HepG2 (cell line): ENCODE data around the gene DOK5. TPM values are rescaled to one million over a fixed set of nuclear protein-coding genes. Genes with fewer than 3 reads are reported as not detected.

Experiments
- ATAC-seq: fragments of 200-7000 bp; cut with Tn5 transposase; 3 replicates; pipeline ENCODE4 v1.9.1; 2020; ENCODE audit warnings: mild to moderate bottlenecking, moderate library complexity
- BruUV-seq: library from RNA; stranded (reverse); fragments of 400-500 nt; replicated peaks from 2 replicates; lab custom pipeline; 2021; lab: Mats Ljungman, UMichigan
- CTCF ChIA-PET: fragments of 300-600 bp; formaldehyde crosslinking; extraction: SDS; loops from one replicate; lab custom pipeline; 2021; ENCODE audit warnings: low total read pairs, inconsistent platforms, low intra/inter-chr PET ratio; lab: Yijun Ruan, JAX
- POLR2A ChIA-PET: fragments of 350-600 bp; sonication (Branson Sonifier 250); formaldehyde crosslinking; loops from one replicate; lab custom pipeline; 2020; ENCODE audit warnings: antibody characterized with exemption, inconsistent platforms; lab: Yijun Ruan, JAX
- DNase-seq: peaks from one replicate; pipeline ENCODE4 v3.0.0-alpha.2; 2015; ENCODE audit warnings: low spot score
- FAIRE-seq: peaks from 3 replicates; lab custom pipeline; 2011; peaks lifted over from hg19 to GRCh38; lab: Jason Lieb, UNC
- H2AFZ ChIP-seq: one replicate; pipeline ENCODE4 v1.6.1; 2011; ENCODE audit warnings: low read length, inconsistent platforms
- H3K27ac ChIP-seq: fragments of 300-600 bp; 3 replicates; pipeline ENCODE4 v1.8.0; 2011; ENCODE audit warnings: mixed run types, mild to moderate bottlenecking, mixed read lengths, low read length, inconsistent platforms; ENCODE audit not compliant: insufficient read depth; ENCODE audit errors: extremely low read length
- H3K27me3 ChIP-seq, 2 experiments: fragments of 200-600 bp in 1 of 2; 2 replicates in 1 of 2; 3 replicates in 1 of 2; pipeline versions ENCODE4 v1.6.0 to v1.8.0; 2011; ENCODE audit warnings: low read length in 2 of 2, mild to moderate bottlenecking in 2 of 2, moderate library complexity in 2 of 2, inconsistent platforms in 1 of 2; ENCODE audit not compliant: insufficient read depth in 2 of 2, control insufficient read depth in 1 of 2
- H3K36me3 ChIP-seq, 2 experiments: fragments of 200-600 bp in 1 of 2; replicated peaks in 1 of 2; 2 replicates in 1 of 2; 3 replicates in 1 of 2; pipeline versions ENCODE4 v1.5.1 to v1.8.0; 2011; ENCODE audit warnings: low read length in 2 of 2, inconsistent platforms in 1 of 2; ENCODE audit not compliant: insufficient read depth in 2 of 2, control insufficient read depth in 1 of 2
- H3K4me1 ChIP-seq: 2 replicates; pipeline ENCODE4 v1.5.1; 2012; ENCODE audit warnings: low read length, inconsistent platforms; ENCODE audit not compliant: insufficient read depth
- H3K4me2 ChIP-seq: 2 replicates; pipeline ENCODE4 v1.6.0; 2011; ENCODE audit warnings: low read depth, low read length, inconsistent platforms
- H3K4me3 ChIP-seq, 3 experiments: fragments of 200-600 bp in 1 of 3; sonication (generic), shearing (Covaris generic) in 1 of 3; replicated peaks in 1 of 3; 2 replicates each; pipeline ENCODE4 v1.5.1; 2011 to 2016; ENCODE audit warnings: low read length in 3 of 3, inconsistent platforms in 2 of 3, low read depth in 2 of 3, mild to moderate bottlenecking in 2 of 3, control low read depth in 1 of 3, mixed read lengths in 1 of 3; ENCODE audit not compliant: insufficient read depth in 1 of 3
- H3K79me2 ChIP-seq: one replicate; pipeline ENCODE4 v1.6.1; 2011; ENCODE audit warnings: low read length, inconsistent platforms; ENCODE audit not compliant: insufficient read depth
- H3K9ac ChIP-seq: 2 replicates; pipeline ENCODE4 v1.6.0; 2011; ENCODE audit warnings: mild to moderate bottlenecking, low read depth, low read length, inconsistent platforms; ENCODE audit not compliant: insufficient read depth
- H3K9me3 ChIP-seq: 2 replicates; pipeline ENCODE4 v1.5.1; 2012; ENCODE audit warnings: mild to moderate bottlenecking, low read length
- H4K20me1 ChIP-seq: 2 replicates; pipeline ENCODE4 v1.6.0; 2011; ENCODE audit warnings: inconsistent platforms, mild to moderate bottlenecking, low read length, moderate library complexity; ENCODE audit not compliant: insufficient read depth
- HES4 ChIP-seq: sonication (generic); formaldehyde crosslinking; IDR thresholded peaks from 2 replicates; pipeline ENCODE4 v1.9.0; 2021; ENCODE audit warnings: mild to moderate bottlenecking, missing genetic modification reagents, borderline replicate concordance
- HOXA3 ChIP-seq: sonication (generic); formaldehyde crosslinking; IDR thresholded peaks from 2 replicates; pipeline ENCODE4 v1.5.0; 2020; ENCODE audit warnings: missing genetic modification reagents
- KDM1A ChIP-seq: IDR thresholded peaks from 2 replicates; pipeline ENCODE4 v1.6.1; 2016; ENCODE audit warnings: missing compliant biosample characterization
- LCORL ChIP-seq, 2 experiments: fragments of 450-650 bp in 1 of 2; sonication (generic) in 1 of 2; formaldehyde crosslinking in 1 of 2; IDR thresholded peaks; 2 replicates each; pipeline versions ENCODE4 v1.5.0 to v1.6.1; 2017 to 2020; ENCODE audit warnings: antibody characterized with exemption in 1 of 2, missing genetic modification reagents in 1 of 2
- MAFF ChIP-seq: IDR thresholded peaks from 2 replicates; pipeline ENCODE4 v1.6.1; 2011; ENCODE audit warnings: low read depth, low read length, improper control_type of control experiment
- POLR2G ChIP-seq: fragments of 200-400 bp; formaldehyde crosslinking; IDR thresholded peaks from 2 replicates; pipeline ENCODE4 v1.6.1; 2018; ENCODE audit warnings: mild to moderate bottlenecking, low read depth, low read length, moderate library complexity
- SAP130 ChIP-seq: IDR thresholded peaks from 2 replicates; pipeline ENCODE4 v1.6.1; 2016; ENCODE audit warnings: low read depth
- SIX4 ChIP-seq: sonication (generic); formaldehyde crosslinking; IDR thresholded peaks from 2 replicates; pipeline ENCODE4 v1.4.0; 2020; ENCODE audit warnings: missing genetic modification reagents
- SMAD1 ChIP-seq: sonication (generic); formaldehyde crosslinking; IDR thresholded peaks from 2 replicates; pipeline ENCODE4 v1.4.0; 2020; ENCODE audit warnings: missing genetic modification reagents, low read depth, mild to moderate bottlenecking, borderline replicate concordance
- SNRNP70 ChIP-seq: fragments of 200-400 bp; formaldehyde crosslinking; IDR thresholded peaks from 2 replicates; pipeline ENCODE4 v1.6.1; 2017; ENCODE audit warnings: mild to moderate bottlenecking, low read depth, low read length, moderate library complexity
- SUZ12 ChIP-seq: fragments of 150-350 bp; IDR thresholded peaks from 2 replicates; pipeline ENCODE4 v1.6.1; 2014; ENCODE audit warnings: low read depth, low read length
- TBX3 ChIP-seq: fragments of 450-650 bp; IDR thresholded peaks from 2 replicates; pipeline ENCODE4 v1.6.1; 2017; ENCODE audit warnings: antibody characterized with exemption, mild to moderate bottlenecking, inconsistent platforms, borderline replicate concordance
- ZBTB49 ChIP-seq: sonication (generic); formaldehyde crosslinking; IDR thresholded peaks from 2 replicates; pipeline ENCODE4 v1.4.0; 2020; ENCODE audit warnings: missing genetic modification reagents, borderline replicate concordance
- ZNF292 ChIP-seq: sonication (generic); formaldehyde crosslinking; IDR thresholded peaks from 2 replicates; pipeline ENCODE4 v1.8.1; 2022; ENCODE audit warnings: mild to moderate bottlenecking, low read depth, missing genetic modification reagents, borderline replicate concordance
- ZNF543 ChIP-seq: sonication (generic); formaldehyde crosslinking; IDR thresholded peaks from 2 replicates; pipeline ENCODE4 v1.4.0; 2020; ENCODE audit warnings: mild to moderate bottlenecking, missing genetic modification reagents
- ZNF7 ChIP-seq: IDR thresholded peaks from 2 replicates; pipeline ENCODE4 v1.6.1; 2016; ENCODE audit warnings: missing biosample characterization, missing genetic modification reagents
- WGBS: methylation state at CpG from one replicate; pipeline ENCODE4 v1.1.6; 2017; ENCODE audit warnings: low lambda C conversion rate; 5-methylcytosine and 5-hydroxymethylcytosine counted together
- in situ Hi-C: cut with HindIII; loops from 2 replicates; pipeline ENCODE4 v1.10.0; 2017; ENCODE audit warnings: low pct_unique_long_range_greater_than_20kb; ENCODE audit not compliant: extremely low pct_ligation_motif_present
- intact Hi-C: fragments of 100-400 bp; cut with micrococcal nuclease; formaldehyde crosslinking; loops from one replicate; pipeline ENCODE4 v1.10.0; 2022; ENCODE audit not compliant: unreplicated experiment
- polyA plus RNA-seq, 8 experiments: library from polyadenylated mRNA; depleted of rRNA in 3 of 8; stranded (reverse) in 7 of 8; unstranded in 1 of 8; fragments of >200 nt; fragmentation: Illumina TruSeq in 4 of 8; extraction: Trizol in 4 of 8; gene quantifications; 2 replicates each; pipeline versions ENCODE4 v1.2.1 to v1.2.3, GENCODE V29; 2011 to 2016; ENCODE audit warnings: low read depth in 4 of 8, missing spikeins in 1 of 8, mixed read lengths in 1 of 8; ENCODE audit not compliant: insufficient read depth in 1 of 8
- total RNA-seq, 5 experiments: library from RNA; depleted of rRNA; stranded (reverse); fragments of >200 nt; fragmentation: Illumina TruSeq; extraction: Trizol; gene quantifications; 2 replicates each; pipeline ENCODE4 v1.2.3, GENCODE V29; 2016; ENCODE audit warnings: low read depth in 1 of 5
- TF ChIP-seq, protein P1 (sequence below): sonication (generic); formaldehyde crosslinking; IDR thresholded peaks from 2 replicates; pipeline ENCODE4 v1.4.0; 2020; ENCODE audit warnings: missing genetic modification reagents
- TF ChIP-seq, protein P2 (sequence below): sonication (generic); formaldehyde crosslinking; IDR thresholded peaks from 2 replicates; pipeline ENCODE4 v1.8.0; 2022; ENCODE audit warnings: mild to moderate bottlenecking, missing genetic modification reagents
- TF ChIP-seq, protein P3 (sequence below): sonication (generic); formaldehyde crosslinking; IDR thresholded peaks from 2 replicates; pipeline ENCODE4 v1.4.0; 2020; ENCODE audit warnings: missing genetic modification reagents, low read depth, mild to moderate bottlenecking, borderline replicate concordance

DOK5 gene
- total and polyA plus RNA-seq, 2 of the 13 experiments (the other 11 are each of a cell fraction or from before 2014, with no cell fraction given): not detected

DNA sequence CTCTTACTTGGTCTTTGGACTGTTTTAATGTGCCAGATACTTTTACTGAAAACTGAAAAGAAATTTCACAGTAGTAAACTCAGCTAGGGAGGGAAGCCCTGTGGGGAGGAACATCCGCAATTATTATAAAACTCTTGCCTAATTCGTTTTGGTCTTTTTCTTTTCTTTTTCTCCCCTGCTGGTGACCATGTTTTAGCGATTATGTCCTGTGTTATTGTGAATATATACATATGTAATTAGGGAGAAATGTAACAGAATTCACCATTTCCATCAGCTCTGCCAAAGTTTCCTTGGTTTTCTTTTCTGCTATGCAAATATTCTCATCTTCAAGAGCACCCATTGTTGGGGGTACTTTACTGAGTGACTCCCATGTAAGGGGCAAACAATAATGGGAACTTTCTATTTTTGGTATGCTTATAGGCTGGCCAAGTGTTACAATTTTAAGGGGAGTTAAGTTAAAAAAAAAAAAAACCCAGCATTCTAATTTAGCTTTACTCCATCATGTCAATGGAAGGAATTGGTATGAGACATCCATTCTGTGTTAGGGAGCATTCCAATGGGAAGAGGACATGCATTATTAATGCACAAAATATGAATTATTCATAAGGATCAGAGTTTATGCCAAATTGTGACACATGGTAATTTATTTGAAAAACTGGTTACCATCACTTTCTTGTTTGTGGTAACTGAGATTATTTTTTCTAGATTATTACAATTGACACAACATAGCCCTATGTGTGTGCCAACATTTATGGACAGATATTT is 2.0 kb downstream of the DOK5 start:
- TF ChIP-seq POLR2G (no peak), SUZ12 (no peak), ZNF543 (no peak), SAP130 (no peak), LCORL (IDR thresholded peaks at IDR 0.05) (no peak), LCORL (CRISPR knock-in tag; IDR thresholded peaks at IDR 0.05) (no peak), SMAD1 (CRISPR knock-in tag) (no peak), ZNF7 (CRISPR knock-in tag) (no peak), SNRNP70 (no peak), KDM1A (CRISPR knock-in tag) (no peak), ZBTB49 (no peak), MAFF (no peak), HOXA3 (no peak), ZNF292 (no peak), SIX4 (CRISPR knock-in tag) (no peak), TBX3 (no peak), HES4 (CRISPR knock-in tag) (no peak)
- TF ChIP-seq, protein P1, sequence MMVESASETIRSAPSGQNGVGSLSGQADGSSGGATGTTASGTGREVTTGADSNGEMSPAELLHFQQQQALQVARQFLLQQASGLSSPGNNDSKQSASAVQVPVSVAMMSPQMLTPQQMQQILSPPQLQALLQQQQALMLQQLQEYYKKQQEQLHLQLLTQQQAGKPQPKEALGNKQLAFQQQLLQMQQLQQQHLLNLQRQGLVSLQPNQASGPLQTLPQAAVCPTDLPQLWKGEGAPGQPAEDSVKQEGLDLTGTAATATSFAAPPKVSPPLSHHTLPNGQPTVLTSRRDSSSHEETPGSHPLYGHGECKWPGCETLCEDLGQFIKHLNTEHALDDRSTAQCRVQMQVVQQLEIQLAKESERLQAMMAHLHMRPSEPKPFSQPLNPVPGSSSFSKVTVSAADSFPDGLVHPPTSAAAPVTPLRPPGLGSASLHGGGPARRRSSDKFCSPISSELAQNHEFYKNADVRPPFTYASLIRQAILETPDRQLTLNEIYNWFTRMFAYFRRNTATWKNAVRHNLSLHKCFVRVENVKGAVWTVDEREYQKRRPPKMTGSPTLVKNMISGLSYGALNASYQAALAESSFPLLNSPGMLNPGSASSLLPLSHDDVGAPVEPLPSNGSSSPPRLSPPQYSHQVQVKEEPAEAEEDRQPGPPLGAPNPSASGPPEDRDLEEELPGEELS (CRISPR knock-in tag): no peak
- TF ChIP-seq, protein P2, sequence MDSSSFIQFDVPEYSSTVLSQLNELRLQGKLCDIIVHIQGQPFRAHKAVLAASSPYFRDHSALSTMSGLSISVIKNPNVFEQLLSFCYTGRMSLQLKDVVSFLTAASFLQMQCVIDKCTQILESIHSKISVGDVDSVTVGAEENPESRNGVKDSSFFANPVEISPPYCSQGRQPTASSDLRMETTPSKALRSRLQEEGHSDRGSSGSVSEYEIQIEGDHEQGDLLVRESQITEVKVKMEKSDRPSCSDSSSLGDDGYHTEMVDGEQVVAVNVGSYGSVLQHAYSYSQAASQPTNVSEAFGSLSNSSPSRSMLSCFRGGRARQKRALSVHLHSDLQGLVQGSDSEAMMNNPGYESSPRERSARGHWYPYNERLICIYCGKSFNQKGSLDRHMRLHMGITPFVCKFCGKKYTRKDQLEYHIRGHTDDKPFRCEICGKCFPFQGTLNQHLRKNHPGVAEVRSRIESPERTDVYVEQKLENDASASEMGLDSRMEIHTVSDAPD (CRISPR knock-in tag): no peak
- TF ChIP-seq, protein P3, sequence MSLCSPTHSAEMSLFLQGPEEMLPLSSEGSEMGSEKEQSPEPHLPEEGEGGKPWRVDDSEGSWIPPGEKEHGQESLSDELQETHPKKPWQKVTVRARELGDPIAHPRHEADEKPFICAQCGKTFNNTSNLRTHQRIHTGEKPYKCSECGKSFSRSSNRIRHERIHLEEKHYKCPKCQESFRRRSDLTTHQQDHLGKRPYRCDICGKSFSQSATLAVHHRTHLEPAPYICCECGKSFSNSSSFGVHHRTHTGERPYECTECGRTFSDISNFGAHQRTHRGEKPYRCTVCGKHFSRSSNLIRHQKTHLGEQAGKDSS (CRISPR knock-in tag): no peak
- Histone ChIP-seq H3K79me2 (no peaks in the 10 kb centered on the region), H3K4me2 (no peak overlapping the region), H3K4me1 (no peaks in the 10 kb centered on the region), H3K27ac (no peak overlapping the region), H3K27me3 (peaks cover 2 to 23% of the 10 kb centered on the region in 2 experiments; a peak in 4 of 5 replicates), H4K20me1 (no peaks in the 10 kb centered on the region), H3K9me3 (no peaks in the 10 kb centered on the region), H3K4me3 (no peak overlapping the region), H3K9ac (no peak overlapping the region), H2AFZ (no peak overlapping the region), H3K36me3 (no peaks in the 10 kb centered on the region)
- ChIA-PET CTCF (no interaction called here), POLR2A (no interaction called here)
- in situ Hi-C loops (no loop called here), intact Hi-C loops (no loop called here)
- 18% methylated on average over 3 of the region's 3 CpGs for WGBS
- FAIRE-seq (no peak), ATAC-seq (no peak), DNase-seq (no peak)
- no TSS peak for BruUV-seq
